Measurements from ENCODE around the gene WDR90. TPM values are rescaled to one million over a fixed set of nuclear protein-coding genes. Genes with fewer than 3 reads are reported as not detected.

The WDR90 gene
- polyA plus RNA-seq, 3 donors, result 0.13 to 16.5 (median 1.1) TPM

GRCh38 chr16:637081-638018 is 11.8 kb upstream of the WDR90 start:
- peaks cover 19% of the 10 kb centered on the region for H3K79me2 ChIP-seq (ENCODE audit: insufficient read depth, low read length)
- peaks cover 31 to 47% of the 10 kb centered on the region in 2 donors for H3K4me1 ChIP-seq (ENCODE audit: control insufficient read depth in 1 of 2, insufficient read depth in 2 of 2, low read length in 2 of 2)
- H3K36me3 ChIP-seq (replicated peaks in 1 of 2; ENCODE audit: control insufficient read depth in 1 of 2, insufficient read depth in 2 of 2, low read length in 2 of 2), result peaks cover 0 to 8% of the 10 kb centered on the region in 2 donors
- intact Hi-C loops (cut with micrococcal nuclease), result loop anchor here (2.0 to 5.0 kb wide), 4 partner anchors 23 to 110 kb away; partner anchors contain the start of genes CAPN15 (in 2 of the 2), JMJD8 (in 1 of the 2) and STUB1 (in 1 of the 2)
- H4K20me1 ChIP-seq (ENCODE audit: insufficient read depth, low read length), result peaks cover 17% of the 10 kb centered on the region
- Mint-ChIP-seq H3K9me3 (no peaks in the 10 kb centered on the region), H3K4me3 (peak overlapping the region; percentile 95 to 97), H3K36me3 (peaks cover 2 to 4% of the 10 kb centered on the region in 2 donors), H3K27ac (peak overlapping the region; percentile 62 to 99 (median 98)), H3K4me1 (peaks cover 14% of the 10 kb centered on the region), H3K27me3 (ENCODE audit: low read depth in 3 of 3) (peaks cover 0 to 6% (median 0%) of the 10 kb centered on the region in 3 donors)
- H3K9ac ChIP-seq (ENCODE audit: insufficient read depth, low read length, poor library complexity, severe bottlenecking), result peak overlapping the region; percentile 82
- 21% methylated on average over 32 of the region's 53 CpGs for WGBS (ENCODE audit: insufficient coverage)
- no peak for TF ChIP-seq CTCF (IDR thresholded peaks at IDR 0.05)
- H3K27me3 ChIP-seq (ENCODE audit: control insufficient read depth in 2 of 2, insufficient read depth in 2 of 2, low read length in 2 of 2), result no peaks in the 10 kb centered on the region
- peak overlapping the region; percentile 70 to 96 (median 89) for H3K4me3 ChIP-seq (replicated peaks in 1 of 3; ENCODE audit: low read depth in 2 of 3, low read length in 3 of 3)
- peak; percentile 77 to 89 (median 87) for DNase-seq
- H3K4me2 ChIP-seq (replicated peaks; ENCODE audit: extremely low read depth, low read length, poor library complexity, severe bottlenecking), result peak overlapping the region; percentile 100
- H2AFZ ChIP-seq (ENCODE audit: insufficient read depth, low read depth, low read length, poor library complexity, severe bottlenecking), result peak overlapping the region; percentile 85
- peak overlapping the region; percentile 87 to 95 for H3K27ac ChIP-seq (ENCODE audit: low read depth in 1 of 2, low read length in 2 of 2)
- no peaks in the 10 kb centered on the region for H3K9me3 ChIP-seq (replicated peaks in 1 of 2; ENCODE audit: control insufficient read depth in 1 of 2, insufficient read depth in 1 of 2, low read length in 2 of 2)

GRCh38 chr16:638034-638543 is 11.1 kb upstream of the WDR90 start:
- H3K36me3 ChIP-seq (replicated peaks in 1 of 2; ENCODE audit: control insufficient read depth in 1 of 2, insufficient read depth in 2 of 2, low read length in 2 of 2), result peaks cover 0 to 8% of the 10 kb centered on the region in 2 donors
- Mint-ChIP-seq H3K4me3 (no peak overlapping the region), H3K36me3 (peaks cover 2 to 4% of the 10 kb centered on the region in 2 donors), H3K27me3 (ENCODE audit: low read depth in 3 of 3) (peaks cover 0 to 6% (median 0%) of the 10 kb centered on the region in 3 donors), H3K27ac (peak overlapping the region in 1 of 7 donors; percentile 62), H3K9me3 (no peaks in the 10 kb centered on the region), H3K4me1 (peaks cover 20% of the 10 kb centered on the region)
- H4K20me1 ChIP-seq (ENCODE audit: insufficient read depth, low read length), result peaks cover 22% of the 10 kb centered on the region
- no peak overlapping the region for H3K9ac ChIP-seq (ENCODE audit: insufficient read depth, low read length, poor library complexity, severe bottlenecking)
- H3K9me3 ChIP-seq (replicated peaks in 1 of 2; ENCODE audit: control insufficient read depth in 1 of 2, insufficient read depth in 1 of 2, low read length in 2 of 2), result no peaks in the 10 kb centered on the region
- peaks cover 25% of the 10 kb centered on the region for H3K79me2 ChIP-seq (ENCODE audit: insufficient read depth, low read length)
- no peak for TF ChIP-seq CTCF (IDR thresholded peaks at IDR 0.05)
- no peak overlapping the region for H3K4me3 ChIP-seq (replicated peaks in 1 of 3; ENCODE audit: low read depth in 2 of 3, low read length in 3 of 3)
- H3K27me3 ChIP-seq (ENCODE audit: control insufficient read depth in 2 of 2, insufficient read depth in 2 of 2, low read length in 2 of 2), result no peaks in the 10 kb centered on the region
- H2AFZ ChIP-seq (ENCODE audit: insufficient read depth, low read depth, low read length, poor library complexity, severe bottlenecking), result no peak overlapping the region
- 91% methylated on average over 10 of the region's 15 CpGs for WGBS (ENCODE audit: insufficient coverage)
- no peak overlapping the region for H3K4me2 ChIP-seq (replicated peaks; ENCODE audit: extremely low read depth, low read length, poor library complexity, severe bottlenecking)
- peaks cover 39 to 54% of the 10 kb centered on the region in 2 donors for H3K4me1 ChIP-seq (ENCODE audit: control insufficient read depth in 1 of 2, insufficient read depth in 2 of 2, low read length in 2 of 2)
- intact Hi-C loops (cut with micrococcal nuclease), result loop anchor here (5.0 kb wide), 2 partner anchors 44 to 111 kb away; partner anchors contain the start of genes CAPN15 (in 2 of the 2), JMJD8 (in 1 of the 2) and STUB1 (in 1 of the 2)
- no peak overlapping the region for H3K27ac ChIP-seq (ENCODE audit: low read depth in 1 of 2, low read length in 2 of 2)
- no peak for DNase-seq
